ENCODE measurements around the gene MYH9. TPM values are rescaled to one million over a fixed set of nuclear protein-coding genes. Genes with fewer than 3 reads are reported as not detected.

Gene MYH9
- total and polyA plus RNA-seq, 2 experiments from 2014 or later = 58.4 to 233 TPM

DNA sequence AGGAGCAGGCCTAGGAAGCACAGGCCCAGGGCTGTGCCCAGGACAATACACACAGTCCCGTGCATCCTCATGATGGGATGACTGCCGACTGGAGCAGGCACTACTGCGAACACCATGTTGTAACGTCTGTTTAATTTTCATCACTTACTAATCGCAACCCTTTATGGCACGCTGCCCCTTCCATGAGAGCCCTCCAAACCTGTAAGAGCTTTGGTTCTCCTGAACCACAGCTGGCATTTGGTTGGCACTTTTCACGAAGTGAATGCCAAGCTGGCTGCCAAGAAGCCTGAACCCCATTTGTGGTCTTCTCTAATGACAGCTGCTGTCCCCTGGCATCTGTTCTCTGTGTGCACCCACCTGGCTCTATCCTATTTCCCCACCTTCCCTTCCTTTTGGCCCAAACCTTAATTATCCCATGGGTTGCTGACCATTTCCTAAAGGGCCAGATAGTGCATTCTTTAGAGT is 98.3 kb downstream of the MYH9 start:
- no peaks in the 10 kb centered on the region for H3K27me3 ChIP-seq (ENCODE audit: insufficient read depth)
- Mint-ChIP-seq H3K9me3 (peaks cover 27% of the 10 kb centered on the region), H3K27ac (no peak overlapping the region), H3K27me3 (ENCODE audit: insufficient read depth, low read depth, poor library complexity) (peaks cover 14% of the 10 kb centered on the region), H3K36me3 (ENCODE audit: low read depth) (peaks cover 94% of the 10 kb centered on the region), H3K4me3 (no peak overlapping the region), H3K4me1 (peaks cover 7% of the 10 kb centered on the region)
- TF ChIP-seq, protein P1, sequence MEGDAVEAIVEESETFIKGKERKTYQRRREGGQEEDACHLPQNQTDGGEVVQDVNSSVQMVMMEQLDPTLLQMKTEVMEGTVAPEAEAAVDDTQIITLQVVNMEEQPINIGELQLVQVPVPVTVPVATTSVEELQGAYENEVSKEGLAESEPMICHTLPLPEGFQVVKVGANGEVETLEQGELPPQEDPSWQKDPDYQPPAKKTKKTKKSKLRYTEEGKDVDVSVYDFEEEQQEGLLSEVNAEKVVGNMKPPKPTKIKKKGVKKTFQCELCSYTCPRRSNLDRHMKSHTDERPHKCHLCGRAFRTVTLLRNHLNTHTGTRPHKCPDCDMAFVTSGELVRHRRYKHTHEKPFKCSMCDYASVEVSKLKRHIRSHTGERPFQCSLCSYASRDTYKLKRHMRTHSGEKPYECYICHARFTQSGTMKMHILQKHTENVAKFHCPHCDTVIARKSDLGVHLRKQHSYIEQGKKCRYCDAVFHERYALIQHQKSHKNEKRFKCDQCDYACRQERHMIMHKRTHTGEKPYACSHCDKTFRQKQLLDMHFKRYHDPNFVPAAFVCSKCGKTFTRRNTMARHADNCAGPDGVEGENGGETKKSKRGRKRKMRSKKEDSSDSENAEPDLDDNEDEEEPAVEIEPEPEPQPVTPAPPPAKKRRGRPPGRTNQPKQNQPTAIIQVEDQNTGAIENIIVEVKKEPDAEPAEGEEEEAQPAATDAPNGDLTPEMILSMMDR (conservative IDR thresholded peaks at IDR 0.05; ENCODE audit: low read depth in 2 of 2) = no peak
- TF ChIP-seq, protein P2, sequence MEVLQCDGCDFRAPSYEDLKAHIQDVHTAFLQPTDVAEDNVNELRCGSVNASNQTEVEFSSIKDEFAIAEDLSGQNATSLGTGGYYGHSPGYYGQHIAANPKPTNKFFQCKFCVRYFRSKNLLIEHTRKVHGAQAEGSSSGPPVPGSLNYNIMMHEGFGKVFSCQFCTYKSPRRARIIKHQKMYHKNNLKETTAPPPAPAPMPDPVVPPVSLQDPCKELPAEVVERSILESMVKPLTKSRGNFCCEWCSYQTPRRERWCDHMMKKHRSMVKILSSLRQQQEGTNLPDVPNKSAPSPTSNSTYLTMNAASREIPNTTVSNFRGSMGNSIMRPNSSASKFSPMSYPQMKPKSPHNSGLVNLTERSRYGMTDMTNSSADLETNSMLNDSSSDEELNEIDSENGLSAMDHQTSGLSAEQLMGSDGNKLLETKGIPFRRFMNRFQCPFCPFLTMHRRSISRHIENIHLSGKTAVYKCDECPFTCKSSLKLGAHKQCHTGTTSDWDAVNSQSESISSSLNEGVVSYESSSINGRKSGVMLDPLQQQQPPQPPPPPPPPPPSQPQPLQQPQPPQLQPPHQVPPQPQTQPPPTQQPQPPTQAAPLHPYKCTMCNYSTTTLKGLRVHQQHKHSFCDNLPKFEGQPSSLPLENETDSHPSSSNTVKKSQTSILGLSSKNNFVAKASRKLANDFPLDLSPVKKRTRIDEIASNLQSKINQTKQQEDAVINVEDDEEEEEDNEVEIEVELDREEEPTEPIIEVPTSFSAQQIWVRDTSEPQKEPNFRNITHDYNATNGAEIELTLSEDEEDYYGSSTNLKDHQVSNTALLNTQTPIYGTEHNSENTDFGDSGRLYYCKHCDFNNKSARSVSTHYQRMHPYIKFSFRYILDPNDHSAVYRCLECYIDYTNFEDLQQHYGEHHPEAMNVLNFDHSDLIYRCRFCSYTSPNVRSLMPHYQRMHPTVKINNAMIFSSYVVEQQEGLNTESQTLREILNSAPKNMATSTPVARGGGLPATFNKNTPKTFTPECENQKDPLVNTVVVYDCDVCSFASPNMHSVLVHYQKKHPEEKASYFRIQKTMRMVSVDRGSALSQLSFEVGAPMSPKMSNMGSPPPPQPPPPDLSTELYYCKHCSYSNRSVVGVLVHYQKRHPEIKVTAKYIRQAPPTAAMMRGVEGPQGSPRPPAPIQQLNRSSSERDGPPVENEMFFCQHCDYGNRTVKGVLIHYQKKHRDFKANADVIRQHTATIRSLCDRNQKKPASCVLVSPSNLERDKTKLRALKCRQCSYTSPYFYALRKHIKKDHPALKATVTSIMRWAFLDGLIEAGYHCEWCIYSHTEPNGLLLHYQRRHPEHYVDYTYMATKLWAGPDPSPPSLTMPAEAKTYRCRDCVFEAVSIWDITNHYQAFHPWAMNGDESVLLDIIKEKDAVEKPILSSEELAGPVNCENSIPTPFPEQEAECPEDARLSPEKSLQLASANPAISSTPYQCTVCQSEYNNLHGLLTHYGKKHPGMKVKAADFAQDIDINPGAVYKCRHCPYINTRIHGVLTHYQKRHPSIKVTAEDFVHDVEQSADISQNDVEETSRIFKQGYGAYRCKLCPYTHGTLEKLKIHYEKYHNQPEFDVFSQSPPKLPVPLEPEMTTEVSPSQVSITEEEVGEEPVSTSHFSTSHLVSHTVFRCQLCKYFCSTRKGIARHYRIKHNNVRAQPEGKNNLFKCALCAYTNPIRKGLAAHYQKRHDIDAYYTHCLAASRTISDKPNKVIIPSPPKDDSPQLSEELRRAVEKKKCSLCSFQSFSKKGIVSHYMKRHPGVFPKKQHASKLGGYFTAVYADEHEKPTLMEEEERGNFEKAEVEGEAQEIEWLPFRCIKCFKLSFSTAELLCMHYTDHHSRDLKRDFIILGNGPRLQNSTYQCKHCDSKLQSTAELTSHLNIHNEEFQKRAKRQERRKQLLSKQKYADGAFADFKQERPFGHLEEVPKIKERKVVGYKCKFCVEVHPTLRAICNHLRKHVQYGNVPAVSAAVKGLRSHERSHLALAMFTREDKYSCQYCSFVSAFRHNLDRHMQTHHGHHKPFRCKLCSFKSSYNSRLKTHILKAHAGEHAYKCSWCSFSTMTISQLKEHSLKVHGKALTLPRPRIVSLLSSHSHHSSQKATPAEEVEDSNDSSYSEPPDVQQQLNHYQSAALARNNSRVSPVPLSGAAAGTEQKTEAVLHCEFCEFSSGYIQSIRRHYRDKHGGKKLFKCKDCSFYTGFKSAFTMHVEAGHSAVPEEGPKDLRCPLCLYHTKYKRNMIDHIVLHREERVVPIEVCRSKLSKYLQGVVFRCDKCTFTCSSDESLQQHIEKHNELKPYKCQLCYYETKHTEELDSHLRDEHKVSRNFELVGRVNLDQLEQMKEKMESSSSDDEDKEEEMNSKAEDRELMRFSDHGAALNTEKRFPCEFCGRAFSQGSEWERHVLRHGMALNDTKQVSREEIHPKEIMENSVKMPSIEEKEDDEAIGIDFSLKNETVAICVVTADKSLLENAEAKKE (CRISPR knock-in tag; IDR thresholded peaks at IDR 0.05) = no peak
- TF ChIP-seq CREB1 (CRISPR knock-in tag; IDR thresholded peaks at IDR 0.05; ENCODE audit: low read depth) (no peak), ZNF114 (CRISPR knock-in tag; IDR thresholded peaks at IDR 0.05) (no peak)
- peaks cover 60% of the 10 kb centered on the region for H3K36me3 ChIP-seq (ENCODE audit: insufficient read depth)
- no peak for DNase-seq (ENCODE audit: low spot score)
- H2AFZ ChIP-seq = no peak overlapping the region
- no peak overlapping the region for H3K27ac ChIP-seq (ENCODE audit: low read depth)
- H3K9me2 ChIP-seq (ENCODE audit: insufficient read depth) = 0 out of 2 replicates have a peak, but pooled peaks cover 4% of the 10 kb centered on the region
- H4K20me1 ChIP-seq (replicated peaks; ENCODE audit: insufficient read depth) = no peaks in the 10 kb centered on the region; the same call in none of the 2 replicates
- no peak for ATAC-seq
- no peaks in the 10 kb centered on the region for H3K79me2 ChIP-seq (replicated peaks; ENCODE audit: insufficient read depth)
- no peak overlapping the region for H3K4me3 ChIP-seq
- H3K4me1 ChIP-seq (ENCODE audit: insufficient read depth) = no peaks in the 10 kb centered on the region
- H3K4me2 ChIP-seq = no peak overlapping the region
- peaks cover 11% of the 10 kb centered on the region; the same call in 1 of the 2 replicates for H3F3A ChIP-seq (replicated peaks; ENCODE audit: low read depth)
